Thyroid gland (tissue), 4 donors: Measurements from ENCODE around the gene GSTA4.

Experiments
- POLR2A ChIP-seq, 2 donors: fragments of 450-650 bp; IDR thresholded peaks; one replicate each; pipeline ENCODE4 v1.6.1; 2017; ENCODE audit warnings: antibody characterized with exemption in 2 of 2, mild to moderate bottlenecking in 2 of 2, moderate library complexity in 1 of 2
- TF ChIP-seq, protein P1 (sequence below), 6 experiments: fragments of 200-600 bp in 3 of 6; fragments of 450-650 bp in 3 of 6; sonication (generic) in 3 of 6; IDR thresholded peaks; one replicate each; pipeline ENCODE4 v1.5.1; 2016 to 2019; ENCODE audit warnings: antibody characterized with exemption in 6 of 6, mild to moderate bottlenecking in 2 of 6, inconsistent platforms in 1 of 6, moderate library complexity in 1 of 6

DNA sequence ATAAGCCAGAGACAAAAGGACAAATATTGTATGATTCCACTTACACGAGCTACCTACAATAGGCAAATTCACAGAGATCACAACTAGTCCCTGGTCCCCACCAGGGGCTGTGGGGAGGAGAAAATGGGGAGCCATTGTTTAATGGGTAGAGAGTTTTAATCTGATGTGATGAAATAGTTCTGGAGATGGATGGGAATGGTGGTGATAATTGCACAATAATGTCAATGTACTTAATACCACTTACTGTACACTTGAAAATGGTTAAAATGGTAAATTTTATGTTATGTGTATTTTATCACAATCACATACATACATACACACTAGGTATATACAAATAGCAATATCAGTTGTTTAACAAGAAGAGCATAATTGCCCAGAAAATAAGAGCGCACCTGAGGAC, 61.3 kb downstream of the GSTA4 start:
- TF ChIP-seq, protein P1, sequence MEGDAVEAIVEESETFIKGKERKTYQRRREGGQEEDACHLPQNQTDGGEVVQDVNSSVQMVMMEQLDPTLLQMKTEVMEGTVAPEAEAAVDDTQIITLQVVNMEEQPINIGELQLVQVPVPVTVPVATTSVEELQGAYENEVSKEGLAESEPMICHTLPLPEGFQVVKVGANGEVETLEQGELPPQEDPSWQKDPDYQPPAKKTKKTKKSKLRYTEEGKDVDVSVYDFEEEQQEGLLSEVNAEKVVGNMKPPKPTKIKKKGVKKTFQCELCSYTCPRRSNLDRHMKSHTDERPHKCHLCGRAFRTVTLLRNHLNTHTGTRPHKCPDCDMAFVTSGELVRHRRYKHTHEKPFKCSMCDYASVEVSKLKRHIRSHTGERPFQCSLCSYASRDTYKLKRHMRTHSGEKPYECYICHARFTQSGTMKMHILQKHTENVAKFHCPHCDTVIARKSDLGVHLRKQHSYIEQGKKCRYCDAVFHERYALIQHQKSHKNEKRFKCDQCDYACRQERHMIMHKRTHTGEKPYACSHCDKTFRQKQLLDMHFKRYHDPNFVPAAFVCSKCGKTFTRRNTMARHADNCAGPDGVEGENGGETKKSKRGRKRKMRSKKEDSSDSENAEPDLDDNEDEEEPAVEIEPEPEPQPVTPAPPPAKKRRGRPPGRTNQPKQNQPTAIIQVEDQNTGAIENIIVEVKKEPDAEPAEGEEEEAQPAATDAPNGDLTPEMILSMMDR (IDR thresholded peaks at IDR 0.05) = no peak
- TF ChIP-seq POLR2A (IDR thresholded peaks at IDR 0.05) = no peak
